ENCODE measurements around the gene CD2AP. TPM values are rescaled to one million over a fixed set of nuclear protein-coding genes. Genes with fewer than 3 reads are reported as not detected.

The CD2AP gene
- total and polyA plus RNA-seq, 9 of the 15 experiments (the other 6 are each of a cell fraction or from before 2014, with no cell fraction given), result 9.4 to 69.7 (median 38.7) TPM

DNA sequence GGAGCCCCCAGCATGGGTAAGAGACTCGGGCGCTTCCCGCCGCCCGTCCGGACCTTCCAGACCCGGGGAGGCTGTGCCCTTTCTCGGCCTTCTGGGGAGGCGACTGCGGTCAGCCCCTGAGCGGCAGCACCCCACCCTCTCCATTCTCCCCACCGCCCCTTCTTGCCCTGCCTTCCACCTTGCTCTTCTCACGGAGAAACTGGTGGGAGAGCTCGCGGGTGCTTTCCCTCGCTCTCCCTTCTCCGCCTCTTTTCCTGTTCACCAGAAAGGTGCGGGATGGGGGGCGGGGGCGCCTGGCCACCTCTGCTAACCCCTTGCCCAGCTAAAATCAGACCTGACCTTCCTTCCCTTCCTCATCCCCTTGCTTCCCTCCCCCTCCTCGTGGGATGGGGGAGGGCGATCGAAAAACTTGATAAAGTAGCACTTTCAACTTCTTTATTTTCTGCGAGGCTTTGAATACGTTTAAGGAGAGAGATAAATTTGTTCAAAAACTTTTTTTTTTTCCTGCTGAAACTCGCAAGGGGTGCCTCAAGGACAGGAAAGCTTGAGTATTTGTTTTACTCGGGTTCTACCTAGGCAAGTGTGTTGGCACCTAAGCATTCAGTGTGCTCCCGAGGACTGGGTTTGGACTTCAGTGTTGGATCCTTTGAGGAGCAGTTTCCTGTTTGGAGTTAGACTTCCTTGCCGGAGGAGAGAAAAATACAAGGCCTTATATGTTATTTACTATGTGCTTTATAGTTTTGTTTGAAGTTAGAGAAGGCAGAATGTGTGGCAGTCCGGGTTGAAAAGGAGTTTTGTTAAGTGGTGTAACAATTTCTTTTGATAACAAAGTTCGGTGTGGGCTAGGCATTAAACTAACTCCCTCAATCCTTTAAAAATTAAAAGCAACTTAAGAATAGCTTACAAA lies 897 bp downstream of the CD2AP start (continued):
- TF ChIP-seq DNMT1 (IDR thresholded peaks at IDR 0.05) (0 out of 2 replicates have a peak, but pooled peaks have one; percentile 33), NCOA1 (IDR thresholded peaks at IDR 0.05; ENCODE audit: low read depth) (peak; percentile 54; the same call in 1 of the 2 replicates), TEAD4 (IDR thresholded peaks at IDR 0.05; ENCODE audit: low read length) (peak; percentile 38; the same call in 1 of the 2 replicates), TEAD4 (CRISPR knock-in tag; IDR thresholded peaks at IDR 0.05; ENCODE audit: borderline replicate concordance) (no peak), SP2 (IDR thresholded peaks at IDR 0.05; ENCODE audit: extremely low read depth, low read depth, low read length, poor library complexity, severe bottlenecking) (no peak), MEIS2 (IDR thresholded peaks at IDR 0.05; ENCODE audit: partially characterized antibody) (no peak), MBD2 (IDR thresholded peaks at IDR 0.05; ENCODE audit: borderline replicate concordance, low read depth) (peak; percentile 18; the same call in 1 of the 2 replicates), NR2C2 (CRISPR knock-in tag; IDR thresholded peaks at IDR 0.05) (no peak), NR2C2 (tag; IDR thresholded peaks at IDR 0.05) (peak; percentile 53; the same call in 1 of the 2 replicates), ETV1 (tag; conservative IDR thresholded peaks at IDR 0.05; ENCODE audit: low read depth) (peak; percentile 36; the same call in 1 of the 2 replicates), HDAC1 (IDR thresholded peaks at IDR 0.05) (peak; percentile 63 to 91; a peak in 1 of 4 replicates), BCOR (IDR thresholded peaks at IDR 0.05) (peak; percentile 64; the same call in 1 of the 2 replicates), KLF16 (IDR thresholded peaks at IDR 0.05) (peak; percentile 52; the same call in 1 of the 2 replicates), NFE2L1 (tag; IDR thresholded peaks at IDR 0.05; ENCODE audit: borderline replicate concordance, low read depth) (no peak), NCOR1 (IDR thresholded peaks at IDR 0.05) (peak; percentile 29; the same call in 1 of the 2 replicates)
- TF ChIP-seq, protein P1, sequence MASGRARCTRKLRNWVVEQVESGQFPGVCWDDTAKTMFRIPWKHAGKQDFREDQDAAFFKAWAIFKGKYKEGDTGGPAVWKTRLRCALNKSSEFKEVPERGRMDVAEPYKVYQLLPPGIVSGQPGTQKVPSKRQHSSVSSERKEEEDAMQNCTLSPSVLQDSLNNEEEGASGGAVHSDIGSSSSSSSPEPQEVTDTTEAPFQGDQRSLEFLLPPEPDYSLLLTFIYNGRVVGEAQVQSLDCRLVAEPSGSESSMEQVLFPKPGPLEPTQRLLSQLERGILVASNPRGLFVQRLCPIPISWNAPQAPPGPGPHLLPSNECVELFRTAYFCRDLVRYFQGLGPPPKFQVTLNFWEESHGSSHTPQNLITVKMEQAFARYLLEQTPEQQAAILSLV (tag; IDR thresholded peaks at IDR 0.05), result no peak
- TF ChIP-seq, protein P2, sequence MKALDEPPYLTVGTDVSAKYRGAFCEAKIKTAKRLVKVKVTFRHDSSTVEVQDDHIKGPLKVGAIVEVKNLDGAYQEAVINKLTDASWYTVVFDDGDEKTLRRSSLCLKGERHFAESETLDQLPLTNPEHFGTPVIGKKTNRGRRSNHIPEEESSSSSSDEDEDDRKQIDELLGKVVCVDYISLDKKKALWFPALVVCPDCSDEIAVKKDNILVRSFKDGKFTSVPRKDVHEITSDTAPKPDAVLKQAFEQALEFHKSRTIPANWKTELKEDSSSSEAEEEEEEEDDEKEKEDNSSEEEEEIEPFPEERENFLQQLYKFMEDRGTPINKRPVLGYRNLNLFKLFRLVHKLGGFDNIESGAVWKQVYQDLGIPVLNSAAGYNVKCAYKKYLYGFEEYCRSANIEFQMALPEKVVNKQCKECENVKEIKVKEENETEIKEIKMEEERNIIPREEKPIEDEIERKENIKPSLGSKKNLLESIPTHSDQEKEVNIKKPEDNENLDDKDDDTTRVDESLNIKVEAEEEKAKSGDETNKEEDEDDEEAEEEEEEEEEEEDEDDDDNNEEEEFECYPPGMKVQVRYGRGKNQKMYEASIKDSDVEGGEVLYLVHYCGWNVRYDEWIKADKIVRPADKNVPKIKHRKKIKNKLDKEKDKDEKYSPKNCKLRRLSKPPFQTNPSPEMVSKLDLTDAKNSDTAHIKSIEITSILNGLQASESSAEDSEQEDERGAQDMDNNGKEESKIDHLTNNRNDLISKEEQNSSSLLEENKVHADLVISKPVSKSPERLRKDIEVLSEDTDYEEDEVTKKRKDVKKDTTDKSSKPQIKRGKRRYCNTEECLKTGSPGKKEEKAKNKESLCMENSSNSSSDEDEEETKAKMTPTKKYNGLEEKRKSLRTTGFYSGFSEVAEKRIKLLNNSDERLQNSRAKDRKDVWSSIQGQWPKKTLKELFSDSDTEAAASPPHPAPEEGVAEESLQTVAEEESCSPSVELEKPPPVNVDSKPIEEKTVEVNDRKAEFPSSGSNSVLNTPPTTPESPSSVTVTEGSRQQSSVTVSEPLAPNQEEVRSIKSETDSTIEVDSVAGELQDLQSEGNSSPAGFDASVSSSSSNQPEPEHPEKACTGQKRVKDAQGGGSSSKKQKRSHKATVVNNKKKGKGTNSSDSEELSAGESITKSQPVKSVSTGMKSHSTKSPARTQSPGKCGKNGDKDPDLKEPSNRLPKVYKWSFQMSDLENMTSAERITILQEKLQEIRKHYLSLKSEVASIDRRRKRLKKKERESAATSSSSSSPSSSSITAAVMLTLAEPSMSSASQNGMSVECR (CRISPR knock-in tag; IDR thresholded peaks at IDR 0.05), result peak; percentile 29
- TF ChIP-seq, protein P3, sequence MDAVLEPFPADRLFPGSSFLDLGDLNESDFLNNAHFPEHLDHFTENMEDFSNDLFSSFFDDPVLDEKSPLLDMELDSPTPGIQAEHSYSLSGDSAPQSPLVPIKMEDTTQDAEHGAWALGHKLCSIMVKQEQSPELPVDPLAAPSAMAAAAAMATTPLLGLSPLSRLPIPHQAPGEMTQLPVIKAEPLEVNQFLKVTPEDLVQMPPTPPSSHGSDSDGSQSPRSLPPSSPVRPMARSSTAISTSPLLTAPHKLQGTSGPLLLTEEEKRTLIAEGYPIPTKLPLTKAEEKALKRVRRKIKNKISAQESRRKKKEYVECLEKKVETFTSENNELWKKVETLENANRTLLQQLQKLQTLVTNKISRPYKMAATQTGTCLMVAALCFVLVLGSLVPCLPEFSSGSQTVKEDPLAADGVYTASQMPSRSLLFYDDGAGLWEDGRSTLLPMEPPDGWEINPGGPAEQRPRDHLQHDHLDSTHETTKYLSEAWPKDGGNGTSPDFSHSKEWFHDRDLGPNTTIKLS (IDR thresholded peaks at IDR 0.05; ENCODE audit: borderline replicate concordance, low read depth), result 0 out of 2 replicates have a peak, but pooled peaks have one; percentile 11
- TF ChIP-seq, protein P4, sequence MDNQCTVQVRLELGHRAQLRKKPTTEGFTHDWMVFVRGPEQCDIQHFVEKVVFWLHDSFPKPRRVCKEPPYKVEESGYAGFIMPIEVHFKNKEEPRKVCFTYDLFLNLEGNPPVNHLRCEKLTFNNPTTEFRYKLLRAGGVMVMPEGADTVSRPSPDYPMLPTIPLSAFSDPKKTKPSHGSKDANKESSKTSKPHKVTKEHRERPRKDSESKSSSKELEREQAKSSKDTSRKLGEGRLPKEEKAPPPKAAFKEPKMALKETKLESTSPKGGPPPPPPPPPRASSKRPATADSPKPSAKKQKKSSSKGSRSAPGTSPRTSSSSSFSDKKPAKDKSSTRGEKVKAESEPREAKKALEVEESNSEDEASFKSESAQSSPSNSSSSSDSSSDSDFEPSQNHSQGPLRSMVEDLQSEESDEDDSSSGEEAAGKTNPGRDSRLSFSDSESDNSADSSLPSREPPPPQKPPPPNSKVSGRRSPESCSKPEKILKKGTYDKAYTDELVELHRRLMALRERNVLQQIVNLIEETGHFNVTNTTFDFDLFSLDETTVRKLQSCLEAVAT (IDR thresholded peaks at IDR 0.05), result peak; percentile 19 to 77; a peak in 2 of 4 replicates
